PC-9 (cell line): Measurements from ENCODE around the gene GLRX3. TPM values are rescaled to one million over a fixed set of nuclear protein-coding genes. Genes with fewer than 3 reads are reported as not detected.

ENCODE experiments used
- BruUV-seq: library from RNA; stranded (reverse); fragments of 400-500 nt; replicated peaks from 2 replicates; lab custom pipeline; 2021; lab: Mats Ljungman, UMichigan
- CTCF ChIA-PET: fragments of 300-600 bp; sonication (Branson Sonifier 250); formaldehyde crosslinking; loops from one replicate; lab custom pipeline; 2022; ENCODE audit warnings: antibody characterized with exemption; lab: Charles Lee
- POLR2A ChIA-PET: fragments of 300-600 bp; sonication (Branson Sonifier 250); formaldehyde crosslinking; loops from one replicate; lab custom pipeline; 2022; ENCODE audit warnings: antibody characterized with exemption; ENCODE audit not compliant: unreplicated experiment; lab: Charles Lee
- DNase-seq, 2 experiments: peaks; one replicate each; pipeline versions ENCODE4 v3.0.0 to v3.0.0-alpha.2; 2015 to 2022; ENCODE audit warnings: mixed read lengths in 1 of 2
- H2AFZ ChIP-seq: fragments of 200-600 bp; sonication (generic); 2 replicates; pipeline ENCODE4 v1.8.1; 2017; ENCODE audit warnings: antibody characterized with exemption
- H3F3A ChIP-seq: fragments of 200-600 bp; sonication (generic); 2 replicates; pipeline ENCODE4 v1.8.1; 2017; ENCODE audit warnings: antibody characterized with exemption, mild to moderate bottlenecking, low read depth; ENCODE audit not compliant: insufficient read depth
- H3K27ac ChIP-seq: fragments of 200-600 bp; sonication (generic); 2 replicates; pipeline ENCODE4 v1.6.1; 2016; ENCODE audit warnings: mixed run types
- H3K27me3 ChIP-seq: fragments of 200-600 bp; sonication (generic); 2 replicates; pipeline ENCODE4 v1.6.1; 2016; ENCODE audit warnings: low read depth, mixed run types; ENCODE audit not compliant: insufficient read depth
- H3K36me3 ChIP-seq: fragments of 200-600 bp; sonication (generic); 2 replicates; pipeline ENCODE4 v1.6.1; 2016; ENCODE audit warnings: low read depth, mixed run types
- H3K4me1 ChIP-seq: fragments of 200-600 bp; sonication (generic); replicated peaks from 2 replicates; pipeline ENCODE4 v1.6.1; 2016; ENCODE audit warnings: mixed run types; ENCODE audit not compliant: insufficient read depth
- H3K4me2 ChIP-seq: fragments of 200-600 bp; sonication (generic); 2 replicates; pipeline ENCODE4 v1.6.1; 2017; ENCODE audit warnings: mixed run types
- H3K4me3 ChIP-seq: fragments of 200-600 bp; sonication (generic); 2 replicates; pipeline ENCODE4 v1.6.1; 2016; ENCODE audit warnings: mixed run types
- H3K79me2 ChIP-seq: fragments of 200-600 bp; sonication (generic); 2 replicates; pipeline ENCODE4 v1.6.1; 2017; ENCODE audit warnings: low read depth, mixed run types
- H3K9me2 ChIP-seq: fragments of 200-600 bp; sonication (generic); 2 replicates; pipeline ENCODE4 v1.8.1; 2017; ENCODE audit warnings: mild to moderate bottlenecking; ENCODE audit not compliant: insufficient read depth
- H3K9me3 ChIP-seq: fragments of 200-600 bp; sonication (generic); 2 replicates; pipeline ENCODE4 v1.8.1; 2016; ENCODE audit warnings: low read depth; ENCODE audit not compliant: insufficient read depth
- H4K20me1 ChIP-seq: fragments of 200-600 bp; sonication (generic); 2 replicates; pipeline ENCODE4 v1.8.1; 2017; ENCODE audit not compliant: insufficient read depth
- CTCF ChIP-seq: fragments of 200-600 bp; sonication (generic); conservative IDR thresholded peaks from 2 replicates; pipeline ENCODE4 v1.6.1; 2017; ENCODE audit warnings: mixed run types, antibody characterized with exemption, mild to moderate bottlenecking, moderate library complexity
- EZH2 ChIP-seq: fragments of 200-600 bp; sonication (generic); IDR thresholded peaks from 2 replicates; pipeline ENCODE4 v1.8.0; 2017; ENCODE audit warnings: antibody characterized with exemption, low read depth
- intact Hi-C: fragments of 100-400 bp; cut with micrococcal nuclease; formaldehyde crosslinking; loops from one replicate; pipeline ENCODE4 v1.10.0; 2022; ENCODE audit not compliant: unreplicated experiment
- total RNA-seq: library from RNA; stranded (reverse); gene quantifications from 2 replicates; pipeline ENCODE4 v1.2.3, GENCODE V29; 2021

The GLRX3 gene
- total RNA-seq, 1 experiment from 2014 or later, result 78.0 TPM

DNA sequence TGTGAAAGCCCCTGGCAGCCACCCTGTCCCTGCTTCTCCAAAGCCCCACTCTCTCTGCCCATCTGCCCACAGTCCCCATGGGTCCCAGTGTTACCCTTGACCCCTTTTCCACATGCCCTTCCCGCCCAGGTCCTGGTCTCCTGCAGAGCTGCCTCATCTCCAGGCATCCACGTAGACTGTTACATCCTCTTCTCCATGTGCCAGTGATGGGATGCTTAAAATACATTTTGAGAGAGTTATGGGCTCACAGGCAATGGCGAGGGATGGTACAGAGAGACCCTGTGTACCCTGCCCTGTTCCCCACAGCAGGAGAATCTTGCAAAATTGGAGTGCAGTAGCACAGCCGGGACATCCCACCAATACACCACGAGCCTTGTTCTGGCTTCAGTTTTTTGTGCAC, 56.8 kb downstream of the GLRX3 start:
- no peaks in the 10 kb centered on the region for H3F3A ChIP-seq
- H4K20me1 ChIP-seq, result no peaks in the 10 kb centered on the region
- intact Hi-C loops, result no loop called here
- BruUV-seq, result no TSS peak
- H3K4me3 ChIP-seq, result no peak overlapping the region
- H3K27ac ChIP-seq, result no peak overlapping the region
- no peaks in the 10 kb centered on the region for H3K4me1 ChIP-seq
- no peaks in the 10 kb centered on the region for H3K36me3 ChIP-seq
- no peaks in the 10 kb centered on the region for H3K79me2 ChIP-seq
- no peaks in the 10 kb centered on the region for H3K9me3 ChIP-seq
- H3K9me2 ChIP-seq, result no peaks in the 10 kb centered on the region
- TF ChIP-seq CTCF, result no peak
- no peak for TF ChIP-seq EZH2
- ChIA-PET POLR2A (no interaction called here), CTCF (no interaction called here)
- no peak overlapping the region for H2AFZ ChIP-seq
- DNase-seq, result no peak
- H3K4me2 ChIP-seq, result no peak overlapping the region
- no peaks in the 10 kb centered on the region for H3K27me3 ChIP-seq

GRCh38 chr10:130193493-130194193, 57.5 kb downstream of the GLRX3 start:
- no TSS peak for BruUV-seq
- H4K20me1 ChIP-seq, result no peaks in the 10 kb centered on the region
- H3K27me3 ChIP-seq, result no peaks in the 10 kb centered on the region
- intact Hi-C loops, result no loop called here
- H3K4me3 ChIP-seq, result no peak overlapping the region
- POLR2A ChIA-PET, result no interaction called here
- no peaks in the 10 kb centered on the region for H3K36me3 ChIP-seq
- no peaks in the 10 kb centered on the region for H3K9me3 ChIP-seq
- H3K4me1 ChIP-seq, result no peaks in the 10 kb centered on the region
- H3K79me2 ChIP-seq, result no peaks in the 10 kb centered on the region
- TF ChIP-seq EZH2 (no peak), CTCF (no peak)
- H3K27ac ChIP-seq, result no peak overlapping the region
- CTCF ChIA-PET, result no interaction called here
- DNase-seq, result no peak
- no peaks in the 10 kb centered on the region for H3K9me2 ChIP-seq
- H3F3A ChIP-seq, result no peaks in the 10 kb centered on the region
- no peak overlapping the region for H2AFZ ChIP-seq
- H3K4me2 ChIP-seq, result no peak overlapping the region

DNA sequence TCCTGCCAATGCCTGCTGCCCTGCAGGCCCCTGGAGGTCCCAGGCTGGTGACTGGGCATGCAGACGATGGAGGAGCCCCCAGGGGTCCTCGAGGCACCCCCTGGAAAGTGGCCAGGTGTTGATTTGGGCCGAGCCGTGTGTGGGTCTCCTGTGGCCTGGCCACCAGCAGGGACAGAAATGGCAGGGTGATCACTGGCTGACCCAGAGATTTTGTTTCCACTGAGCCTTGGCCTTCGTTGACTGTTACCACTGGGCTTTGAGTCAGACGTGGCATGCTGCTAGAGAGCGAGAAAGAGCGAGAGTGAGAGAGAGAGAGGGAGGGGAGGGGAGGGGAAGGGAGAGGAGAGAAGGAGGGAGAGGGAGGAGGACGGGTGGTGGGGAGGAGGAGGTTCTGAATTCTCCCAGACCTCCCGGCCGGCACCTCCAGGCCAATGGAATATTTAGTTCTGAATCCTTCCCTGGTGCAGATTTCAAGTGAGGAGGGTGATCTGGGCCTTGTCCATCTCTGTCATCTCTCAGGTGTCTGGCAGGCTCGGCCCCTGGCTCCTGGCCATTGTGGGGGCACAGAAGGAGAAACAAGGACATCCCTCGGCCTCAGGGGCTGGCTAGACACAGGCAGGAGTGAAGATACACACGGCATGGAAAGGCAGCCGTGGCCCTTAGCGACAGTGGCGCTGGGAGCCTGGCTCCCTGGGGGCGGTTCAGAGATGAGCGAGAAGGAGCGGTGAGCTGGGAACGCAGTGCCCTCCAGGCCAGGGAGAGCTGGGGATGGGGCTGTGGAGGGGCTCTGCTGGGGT, 58.2 kb downstream of the GLRX3 start:
- Histone ChIP-seq H2AFZ (no peak overlapping the region), H3K4me3 (no peak overlapping the region), H3K79me2 (no peaks in the 10 kb centered on the region), H3K9me3 (no peaks in the 10 kb centered on the region), H3K4me1 (no peaks in the 10 kb centered on the region), H3K9me2 (no peaks in the 10 kb centered on the region), H3F3A (no peaks in the 10 kb centered on the region), H3K27me3 (no peaks in the 10 kb centered on the region), H4K20me1 (no peaks in the 10 kb centered on the region), H3K27ac (no peak overlapping the region), H3K36me3 (no peaks in the 10 kb centered on the region), H3K4me2 (no peak overlapping the region)
- TF ChIP-seq EZH2, result no peak
- no peak for TF ChIP-seq CTCF
- no peak for DNase-seq
- BruUV-seq, result no TSS peak
- intact Hi-C loops, result no loop called here
- CTCF ChIA-PET, result no interaction called here
- POLR2A ChIA-PET, result no interaction called here
